WTC11 (cell line): ENCODE measurements around the gene ITGAV. TPM values are rescaled to one million over a fixed set of nuclear protein-coding genes. Genes with fewer than 3 reads are reported as not detected.

Experiments used
- ATAC-seq: fragments of 200-7000 bp; cut with Tn5 transposase; 2 replicates; pipeline ENCODE4 v1.10.0; 2021; ENCODE audit warnings: mild to moderate bottlenecking, moderate library complexity
- CTCF ChIA-PET: fragments of 300-600 bp; sonication (Branson Sonifier 250); formaldehyde crosslinking; loops from one replicate; lab custom pipeline; 2021; ENCODE audit warnings: antibody characterized with exemption; lab: Charles Lee
- POLR2A ChIA-PET: fragments of 350-600 bp; sonication (Branson Sonifier 250); formaldehyde crosslinking; loops from one replicate; lab custom pipeline; 2021; ENCODE audit warnings: antibody characterized with exemption; lab: Charles Lee
- DNase-seq: peaks from one replicate; pipeline ENCODE4 v3.0.0; 2021; ENCODE audit warnings: low spot score
- H3K27ac Mint-ChIP-seq: 2 replicates; pipeline ENCODE4 v1.8.0; 2021; ENCODE audit warnings: mixed read lengths
- H3K27me3 Mint-ChIP-seq: 2 replicates; pipeline ENCODE4 v1.8.0; 2021; ENCODE audit warnings: low read depth, mild to moderate bottlenecking, moderate library complexity, mixed read lengths
- H3K36me3 Mint-ChIP-seq: 2 replicates; pipeline ENCODE4 v1.8.0; 2021; ENCODE audit warnings: mixed read lengths
- H3K4me1 Mint-ChIP-seq: 2 replicates; pipeline ENCODE4 v1.8.0; 2022; ENCODE audit warnings: mixed read lengths
- H3K4me3 Mint-ChIP-seq: 2 replicates; pipeline ENCODE4 v1.8.0; 2021; ENCODE audit warnings: mild to moderate bottlenecking, moderate library complexity, mixed read lengths
- H3K9me3 Mint-ChIP-seq: 2 replicates; pipeline ENCODE4 v1.8.0; 2021; ENCODE audit warnings: mixed read lengths
- CDX4 ChIP-seq: fragments of 250-450 bp; sonication (Bioruptor Pico); IDR thresholded peaks from 2 replicates; pipeline ENCODE4 v1.9.0; 2021; ENCODE audit warnings: moderate library complexity, mild to moderate bottlenecking, inconsistent platforms, borderline replicate concordance
- ELF4 ChIP-seq: sonication (generic); formaldehyde crosslinking; IDR thresholded peaks from 2 replicates; pipeline ENCODE4 v1.8.1; 2022; ENCODE audit warnings: low read depth, mild to moderate bottlenecking, moderate library complexity, missing genetic modification reagents
- EMX1 ChIP-seq: fragments of 250-450 bp; sonication (Bioruptor Pico); IDR thresholded peaks from 2 replicates; pipeline ENCODE4 v1.8.0; 2021; ENCODE audit warnings: mild to moderate bottlenecking
- ERG ChIP-seq: fragments of 250-450 bp; sonication (Bioruptor Pico); IDR thresholded peaks from 2 replicates; pipeline ENCODE4 v1.8.0; 2021; ENCODE audit warnings: mild to moderate bottlenecking
- GABPB1 ChIP-seq: sonication (generic); formaldehyde crosslinking; IDR thresholded peaks from 2 replicates; pipeline ENCODE4 v1.8.1; 2023; ENCODE audit warnings: mild to moderate bottlenecking, missing genetic modification reagents
- HMGA2 ChIP-seq: fragments of 250-450 bp; sonication (Bioruptor Pico); IDR thresholded peaks from 2 replicates; pipeline ENCODE4 v1.4.0; 2021; ENCODE audit warnings: mild to moderate bottlenecking, moderate library complexity
- MXD4 ChIP-seq: fragments of 250-450 bp; sonication (Bioruptor Pico); IDR thresholded peaks from 2 replicates; pipeline ENCODE4 v1.8.0; 2021; ENCODE audit warnings: mild to moderate bottlenecking, moderate library complexity, borderline replicate concordance
- NFE2L1 ChIP-seq: sonication (generic); formaldehyde crosslinking; IDR thresholded peaks from 2 replicates; pipeline ENCODE4 v1.8.1; 2023; ENCODE audit warnings: missing genetic modification reagents
- NFYB ChIP-seq: sonication (generic); formaldehyde crosslinking; conservative IDR thresholded peaks from 2 replicates; pipeline ENCODE4 v1.8.0; 2022; ENCODE audit warnings: low read depth, missing genetic modification reagents
- OVOL2 ChIP-seq: fragments of 250-450 bp; sonication (Bioruptor Pico); IDR thresholded peaks from 2 replicates; pipeline ENCODE4 v1.9.0; 2021; ENCODE audit warnings: mild to moderate bottlenecking, borderline replicate concordance
- TCF7 ChIP-seq: sonication (generic); formaldehyde crosslinking; IDR thresholded peaks from 2 replicates; pipeline ENCODE4 v1.8.0; 2022; ENCODE audit warnings: mild to moderate bottlenecking, low read depth, missing genetic modification reagents, moderate library complexity
- TP53 ChIP-seq: sonication (generic); formaldehyde crosslinking; IDR thresholded peaks from 2 replicates; pipeline ENCODE4 v1.8.1; 2023; ENCODE audit warnings: mild to moderate bottlenecking, missing genetic modification reagents
- ZNF396 ChIP-seq: fragments of 250-450 bp; sonication (Bioruptor Pico); IDR thresholded peaks from 2 replicates; pipeline ENCODE4 v1.8.0; 2021; ENCODE audit warnings: mild to moderate bottlenecking, moderate library complexity, borderline replicate concordance
- ZNF671 ChIP-seq: fragments of 250-450 bp; sonication (Bioruptor Pico); IDR thresholded peaks from 2 replicates; pipeline ENCODE4 v1.8.0; 2021; ENCODE audit warnings: mild to moderate bottlenecking
- total RNA-seq: library from RNA; stranded (reverse); gene quantifications from 3 replicates; pipeline ENCODE4 v1.2.3, GENCODE V29; 2021
- TF ChIP-seq, protein P1 (sequence below): sonication (generic); formaldehyde crosslinking; IDR thresholded peaks from 2 replicates; pipeline ENCODE4 v1.8.1; 2022; ENCODE audit warnings: low read depth, mild to moderate bottlenecking, moderate library complexity, missing genetic modification reagents, borderline replicate concordance
- TF ChIP-seq, protein P2 (sequence below): sonication (generic); formaldehyde crosslinking; IDR thresholded peaks from 2 replicates; pipeline ENCODE4 v1.8.0; 2023; ENCODE audit warnings: missing genetic modification reagents, mild to moderate bottlenecking, borderline replicate concordance
- TF ChIP-seq, protein P3 (sequence below): sonication (generic); formaldehyde crosslinking; IDR thresholded peaks from 2 replicates; pipeline ENCODE4 v1.8.1; 2023; ENCODE audit warnings: mild to moderate bottlenecking, missing genetic modification reagents, moderate library complexity
- TF ChIP-seq, protein P4 (sequence below): sonication (generic); formaldehyde crosslinking; conservative IDR thresholded peaks from 2 replicates; pipeline ENCODE4 v1.8.1; 2022; ENCODE audit warnings: mild to moderate bottlenecking, missing genetic modification reagents
- TF ChIP-seq, protein P5 (sequence below): sonication (generic); formaldehyde crosslinking; IDR thresholded peaks from 2 replicates; pipeline ENCODE4 v1.8.1; 2022; ENCODE audit warnings: missing genetic modification reagents, borderline replicate concordance

Gene ITGAV
- total RNA-seq, 1 experiment from 2014 or later: 30.0 TPM

- TF ChIP-seq, protein P1, sequence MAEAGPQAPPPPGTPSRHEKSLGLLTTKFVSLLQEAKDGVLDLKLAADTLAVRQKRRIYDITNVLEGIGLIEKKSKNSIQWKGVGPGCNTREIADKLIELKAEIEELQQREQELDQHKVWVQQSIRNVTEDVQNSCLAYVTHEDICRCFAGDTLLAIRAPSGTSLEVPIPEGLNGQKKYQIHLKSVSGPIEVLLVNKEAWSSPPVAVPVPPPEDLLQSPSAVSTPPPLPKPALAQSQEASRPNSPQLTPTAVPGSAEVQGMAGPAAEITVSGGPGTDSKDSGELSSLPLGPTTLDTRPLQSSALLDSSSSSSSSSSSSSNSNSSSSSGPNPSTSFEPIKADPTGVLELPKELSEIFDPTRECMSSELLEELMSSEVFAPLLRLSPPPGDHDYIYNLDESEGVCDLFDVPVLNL: no peak
- no peak for TF ChIP-seq TP53 (CRISPR knock-in tag)
- TF ChIP-seq NFYB (CRISPR knock-in tag): no peak
- TF ChIP-seq ERG: no peak
Measured at GRCh38 chr2:186551323-186552050, 38.4 kb upstream of the ITGAV start (continued).

GRCh38 chr2:186554429-186554828 lies 35.4 kb upstream of the ITGAV start:
- H3K27ac Mint-ChIP-seq: no peak overlapping the region
- no peaks in the 10 kb centered on the region for H3K36me3 Mint-ChIP-seq
- no peak for ATAC-seq
- POLR2A ChIA-PET: no interaction called here
- H3K4me3 Mint-ChIP-seq: no peak overlapping the region
- CTCF ChIA-PET: no interaction called here
- TF ChIP-seq, protein P2, sequence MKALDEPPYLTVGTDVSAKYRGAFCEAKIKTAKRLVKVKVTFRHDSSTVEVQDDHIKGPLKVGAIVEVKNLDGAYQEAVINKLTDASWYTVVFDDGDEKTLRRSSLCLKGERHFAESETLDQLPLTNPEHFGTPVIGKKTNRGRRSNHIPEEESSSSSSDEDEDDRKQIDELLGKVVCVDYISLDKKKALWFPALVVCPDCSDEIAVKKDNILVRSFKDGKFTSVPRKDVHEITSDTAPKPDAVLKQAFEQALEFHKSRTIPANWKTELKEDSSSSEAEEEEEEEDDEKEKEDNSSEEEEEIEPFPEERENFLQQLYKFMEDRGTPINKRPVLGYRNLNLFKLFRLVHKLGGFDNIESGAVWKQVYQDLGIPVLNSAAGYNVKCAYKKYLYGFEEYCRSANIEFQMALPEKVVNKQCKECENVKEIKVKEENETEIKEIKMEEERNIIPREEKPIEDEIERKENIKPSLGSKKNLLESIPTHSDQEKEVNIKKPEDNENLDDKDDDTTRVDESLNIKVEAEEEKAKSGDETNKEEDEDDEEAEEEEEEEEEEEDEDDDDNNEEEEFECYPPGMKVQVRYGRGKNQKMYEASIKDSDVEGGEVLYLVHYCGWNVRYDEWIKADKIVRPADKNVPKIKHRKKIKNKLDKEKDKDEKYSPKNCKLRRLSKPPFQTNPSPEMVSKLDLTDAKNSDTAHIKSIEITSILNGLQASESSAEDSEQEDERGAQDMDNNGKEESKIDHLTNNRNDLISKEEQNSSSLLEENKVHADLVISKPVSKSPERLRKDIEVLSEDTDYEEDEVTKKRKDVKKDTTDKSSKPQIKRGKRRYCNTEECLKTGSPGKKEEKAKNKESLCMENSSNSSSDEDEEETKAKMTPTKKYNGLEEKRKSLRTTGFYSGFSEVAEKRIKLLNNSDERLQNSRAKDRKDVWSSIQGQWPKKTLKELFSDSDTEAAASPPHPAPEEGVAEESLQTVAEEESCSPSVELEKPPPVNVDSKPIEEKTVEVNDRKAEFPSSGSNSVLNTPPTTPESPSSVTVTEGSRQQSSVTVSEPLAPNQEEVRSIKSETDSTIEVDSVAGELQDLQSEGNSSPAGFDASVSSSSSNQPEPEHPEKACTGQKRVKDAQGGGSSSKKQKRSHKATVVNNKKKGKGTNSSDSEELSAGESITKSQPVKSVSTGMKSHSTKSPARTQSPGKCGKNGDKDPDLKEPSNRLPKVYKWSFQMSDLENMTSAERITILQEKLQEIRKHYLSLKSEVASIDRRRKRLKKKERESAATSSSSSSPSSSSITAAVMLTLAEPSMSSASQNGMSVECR (CRISPR knock-in tag): no peak
- TF ChIP-seq NFE2L1 (CRISPR knock-in tag): no peak
- TF ChIP-seq, all 79 proteins: peak for 0
- DNase-seq: no peak
- Mint-ChIP-seq H3K4me1 (no peaks in the 10 kb centered on the region), H3K27me3 (no peaks in the 10 kb centered on the region), H3K9me3 (peaks cover 3% of the 10 kb centered on the region; the same call in 1 of the 2 replicates)

GRCh38 chr2:186554850-186555671 lies 34.8 kb upstream of the ITGAV start:
- H3K4me1 Mint-ChIP-seq: no peaks in the 10 kb centered on the region
- no peaks in the 10 kb centered on the region for H3K36me3 Mint-ChIP-seq
- H3K4me3 Mint-ChIP-seq: no peak overlapping the region
- no peak overlapping the region for H3K27ac Mint-ChIP-seq
- CTCF ChIA-PET: interaction anchor here (0.6 to 0.7 kb wide), 2 partner anchors 25 to 58 kb away, joined by 3 to 5 read pairs; no protein-coding TSS in a partner anchor
- no peaks in the 10 kb centered on the region for H3K27me3 Mint-ChIP-seq
- no peak for DNase-seq
- H3K9me3 Mint-ChIP-seq: peaks cover 3% of the 10 kb centered on the region; the same call in 1 of the 2 replicates
- no peak for ATAC-seq
- POLR2A ChIA-PET: no interaction called here
- TF ChIP-seq ERG (no peak), MXD4 (CRISPR knock-in tag) (no peak), EMX1 (CRISPR knock-in tag) (no peak), GABPB1 (CRISPR knock-in tag) (no peak), HMGA2 (CRISPR knock-in tag) (no peak), TCF7 (CRISPR knock-in tag) (no peak), ZNF396 (CRISPR knock-in tag) (no peak), CDX4 (CRISPR knock-in tag) (no peak), ZNF671 (CRISPR knock-in tag) (no peak), OVOL2 (no peak), ELF4 (CRISPR knock-in tag) (no peak)
- TF ChIP-seq, protein P3, sequence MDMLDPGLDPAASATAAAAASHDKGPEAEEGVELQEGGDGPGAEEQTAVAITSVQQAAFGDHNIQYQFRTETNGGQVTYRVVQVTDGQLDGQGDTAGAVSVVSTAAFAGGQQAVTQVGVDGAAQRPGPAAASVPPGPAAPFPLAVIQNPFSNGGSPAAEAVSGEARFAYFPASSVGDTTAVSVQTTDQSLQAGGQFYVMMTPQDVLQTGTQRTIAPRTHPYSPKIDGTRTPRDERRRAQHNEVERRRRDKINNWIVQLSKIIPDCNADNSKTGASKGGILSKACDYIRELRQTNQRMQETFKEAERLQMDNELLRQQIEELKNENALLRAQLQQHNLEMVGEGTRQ (CRISPR knock-in tag): no peak
- TF ChIP-seq, protein P4, sequence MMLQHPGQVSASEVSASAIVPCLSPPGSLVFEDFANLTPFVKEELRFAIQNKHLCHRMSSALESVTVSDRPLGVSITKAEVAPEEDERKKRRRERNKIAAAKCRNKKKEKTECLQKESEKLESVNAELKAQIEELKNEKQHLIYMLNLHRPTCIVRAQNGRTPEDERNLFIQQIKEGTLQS (CRISPR knock-in tag): no peak
- TF ChIP-seq, protein P5, sequence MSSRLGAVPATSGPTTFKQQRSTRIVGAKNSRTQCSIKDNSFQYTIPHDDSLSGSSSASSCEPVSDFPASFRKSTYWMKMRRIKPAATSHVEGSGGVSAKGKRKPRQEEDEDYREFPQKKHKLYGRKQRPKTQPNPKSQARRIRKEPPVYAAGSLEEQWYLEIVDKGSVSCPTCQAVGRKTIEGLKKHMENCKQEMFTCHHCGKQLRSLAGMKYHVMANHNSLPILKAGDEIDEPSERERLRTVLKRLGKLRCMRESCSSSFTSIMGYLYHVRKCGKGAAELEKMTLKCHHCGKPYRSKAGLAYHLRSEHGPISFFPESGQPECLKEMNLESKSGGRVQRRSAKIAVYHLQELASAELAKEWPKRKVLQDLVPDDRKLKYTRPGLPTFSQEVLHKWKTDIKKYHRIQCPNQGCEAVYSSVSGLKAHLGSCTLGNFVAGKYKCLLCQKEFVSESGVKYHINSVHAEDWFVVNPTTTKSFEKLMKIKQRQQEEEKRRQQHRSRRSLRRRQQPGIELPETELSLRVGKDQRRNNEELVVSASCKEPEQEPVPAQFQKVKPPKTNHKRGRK: no peak
